K562 treated with DMSO at 1 percent for 24 hours (cell line): ENCODE measurements around the gene DCP1A. TPM values are rescaled to one million over a fixed set of nuclear protein-coding genes. Genes with fewer than 3 reads are reported as not detected.

ENCODE experiments used
- total RNA-seq: library from RNA; unstranded; fragments of 300-600 nt; gene quantifications from 2 replicates; pipeline ENCODE4 v1.2.3, GENCODE V29; 2022; ENCODE audit warnings: low read depth; ENCODE audit not compliant: insufficient read depth

The DCP1A gene
- 5.7 and 7.6 TPM in 2 replicates for total RNA-seq

DNA sequence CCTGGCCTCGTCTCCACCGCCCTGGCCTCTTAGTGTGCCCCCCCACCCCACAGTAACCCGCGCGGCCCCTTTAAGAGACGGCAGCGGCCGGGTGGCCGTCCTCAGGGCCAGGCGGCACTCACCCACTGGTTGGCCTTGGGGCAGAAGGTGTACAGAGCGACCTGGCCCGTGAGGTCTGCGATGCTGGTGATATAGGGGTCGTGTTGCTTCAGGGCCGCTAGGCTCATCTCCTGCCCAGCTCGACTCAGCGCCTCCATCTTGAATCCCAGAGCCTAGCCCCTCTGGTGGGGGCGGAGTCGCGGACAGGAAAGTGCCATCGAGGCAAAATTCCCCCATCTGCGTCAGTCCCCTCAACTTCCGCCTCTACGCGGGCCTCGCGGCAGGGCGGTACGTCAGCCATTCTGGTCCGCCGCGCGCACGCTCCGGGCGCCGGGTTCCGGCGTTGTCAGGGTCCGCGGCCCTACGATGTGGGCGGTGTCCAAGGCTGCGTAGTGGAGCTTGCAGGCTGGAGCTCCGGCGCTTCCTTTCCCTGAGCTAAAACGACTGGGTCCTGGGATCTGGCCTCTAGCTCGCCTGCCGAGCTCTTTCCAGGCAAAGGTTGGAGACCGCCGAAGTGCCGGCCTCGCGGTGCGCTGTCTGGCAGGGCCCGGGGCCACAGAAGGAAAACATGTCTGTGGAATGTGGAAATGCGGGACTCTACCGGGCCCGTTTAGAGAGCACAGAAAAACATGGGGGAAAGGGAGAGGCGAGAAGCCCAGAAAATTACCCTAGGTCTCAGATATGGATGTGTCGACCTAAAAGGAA lies at the start of gene DCP1A:
Gene DCP1A (minus strand): TSS at position 283 of the 804 bp plus-strand sequence. CDS start 26 bp downstream, at position 257.

DNA sequence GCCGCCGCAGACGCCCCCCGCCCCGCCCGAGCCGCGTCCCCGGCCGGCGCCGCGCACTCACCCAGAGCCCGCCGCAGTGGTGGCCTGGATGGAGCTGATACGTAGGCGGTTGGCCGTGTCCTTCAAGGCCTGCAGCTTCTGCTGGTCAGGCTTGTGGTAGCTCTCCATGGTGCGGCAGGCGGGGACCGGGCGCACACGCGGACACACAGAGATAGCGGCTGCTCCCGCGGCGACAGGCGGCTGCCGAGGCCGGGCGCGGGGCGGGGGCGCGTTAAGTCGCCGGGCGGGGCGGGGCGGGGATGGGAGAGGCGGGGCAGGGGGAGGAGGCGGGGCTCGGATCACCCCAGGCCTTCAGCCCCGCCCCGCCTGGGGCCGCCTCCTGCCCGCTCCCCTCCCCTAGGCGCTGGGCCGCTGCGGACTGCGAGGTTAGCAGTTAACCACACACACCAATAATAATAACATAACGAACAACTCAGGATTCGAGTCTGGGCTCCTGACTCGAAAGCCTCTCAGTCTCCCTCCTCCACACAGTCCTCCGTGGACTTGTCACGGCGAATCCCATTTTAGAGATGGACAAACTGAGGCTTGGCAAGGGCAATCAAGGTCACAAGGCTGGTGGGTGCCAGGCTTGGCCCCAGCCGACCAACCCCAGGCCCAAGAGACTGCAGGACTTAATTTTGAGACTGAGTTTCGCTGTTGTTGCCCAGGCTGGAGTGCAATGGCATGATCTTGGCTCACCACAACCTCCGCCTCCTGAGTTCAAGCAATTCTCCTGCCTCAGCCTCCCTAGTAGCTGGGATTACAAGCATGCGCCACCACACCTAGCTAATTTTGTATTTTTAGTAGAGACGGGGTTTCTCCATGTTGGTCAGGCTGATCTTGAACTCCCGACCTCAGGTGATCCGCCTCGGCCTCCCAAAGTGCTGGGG lies 91.3 kb downstream of the DCP1A start, which contains the start of gene TKT:
Gene TKT (minus strand): TSS at position 248 of the 929 bp plus-strand sequence. CDS start 80 bp downstream, at position 168.

Other genes with a start within 250 kb of the DCP1A start
- 9.5 and 11.7 TPM in 2 replicates for gene RFT1, start 217.1 kb downstream of the DCP1A start, total RNA-seq
- 15.6 and 16.6 TPM in 2 replicates for gene PRKCD, start 186.3 kb downstream of the DCP1A start, total RNA-seq
- gene TKT, start 91.5 kb downstream of the DCP1A start, total RNA-seq = 295 and 306 TPM in 2 replicates
- not detected in 2 replicates for gene CACNA1D, start 147.1 kb upstream of the DCP1A start, total RNA-seq